ENCODE results near the gene MMP26. TPM values are rescaled to one million over a fixed set of nuclear protein-coding genes. Genes with fewer than 3 reads are reported as not detected.

The MMP26 gene
- total and polyA plus RNA-seq, 10 of the 15 experiments (the other 5 are each of a cell fraction or from before 2014, with no cell fraction given): not detected

GRCh38 chr11:4700436-4700820, 4.2 kb upstream of the MMP26 start:
- no peak for TF ChIP-seq ETV6 (conservative IDR thresholded peaks at IDR 0.05 in 1 of 2, IDR thresholded peaks at IDR 0.05 in 1 of 2; ENCODE audit: borderline replicate concordance in 1 of 2, low read depth in 1 of 2)
- TF ChIP-seq SMAD1 (IDR thresholded peaks at IDR 0.05; ENCODE audit: low read depth, partially characterized antibody): no peak
- TF ChIP-seq BCLAF1 (IDR thresholded peaks at IDR 0.05): no peak
- TF ChIP-seq IKZF2 (IDR thresholded peaks at IDR 0.05): no peak
- no peak for TF ChIP-seq SPI1 (IDR thresholded peaks at IDR 0.05; ENCODE audit: borderline replicate concordance, insufficient read depth, low read depth, low read length)
- TF ChIP-seq TAF1 (IDR thresholded peaks at IDR 0.05; ENCODE audit: borderline replicate concordance, low read depth, low read length): no peak
- TF ChIP-seq POU2F2 (IDR thresholded peaks at IDR 0.05; ENCODE audit: borderline replicate concordance, low read depth, low read length): no peak
- TF ChIP-seq NFXL1 (IDR thresholded peaks at IDR 0.05; ENCODE audit: borderline replicate concordance): no peak
- TF ChIP-seq IKZF1 (conservative IDR thresholded peaks at IDR 0.05): no peak
- TF ChIP-seq HDAC2 (IDR thresholded peaks at IDR 0.05): no peak
- TF ChIP-seq USF1 (IDR thresholded peaks at IDR 0.05; ENCODE audit: borderline replicate concordance, extremely low read length, insufficient read depth, low read depth, low read length): no peak
- TF ChIP-seq HDAC6 (IDR thresholded peaks at IDR 0.05; ENCODE audit: unreplicated experiment): no peak
- TF ChIP-seq DPF2 (IDR thresholded peaks at IDR 0.05): no peak
- FAIRE-seq (no peak), DNase-seq (ENCODE audit: low read depth, low spot score) (no peak), ATAC-seq (no peak)
- ChIA-PET RAD21 (ENCODE audit: unreplicated experiment) (no interaction called here), POLR2A (no interaction called here), CTCF (interaction anchor here (0.6 to 1.1 kb wide), 2 partner anchors 88 to 208 kb away, joined by 3 to 4 read pairs; no protein-coding TSS in a partner anchor), SMC1A (ENCODE audit: uncharacterized antibody, unreplicated experiment) (no interaction called here)
- H4K20me1 ChIP-seq (ENCODE audit: control insufficient read depth, insufficient read depth): no peaks in the 10 kb centered on the region
- no peaks in the 10 kb centered on the region; the same call in none of the 2 replicates for H3K4me1 ChIP-seq (ENCODE audit: control insufficient read depth, insufficient read depth, low read length)
- H2AFZ ChIP-seq (ENCODE audit: control insufficient read depth, low read depth, low read length): no peak overlapping the region
- intact Hi-C loops (cut with micrococcal nuclease; ENCODE audit: unreplicated experiment): loop anchor here (5.0 kb wide), 2 partner anchors 37 to 52 kb away; no protein-coding TSS in a partner anchor
- H3K36me3 ChIP-seq (ENCODE audit: control insufficient read depth in 2 of 2, insufficient read depth in 2 of 2, low read length in 1 of 2): no peaks in the 10 kb centered on the region
- H3K27me3 ChIP-seq (replicated peaks in 1 of 2; ENCODE audit: control insufficient read depth in 2 of 2, insufficient read depth in 2 of 2, low read length in 1 of 2): no peaks in the 10 kb centered on the region; a peak in 1 of 4 replicates
- H3K4me3 ChIP-seq: no peak overlapping the region
- BruUV-seq (replicated peaks): no TSS peak
- H3K9ac ChIP-seq (ENCODE audit: control insufficient read depth, insufficient read depth, low read length): no peak overlapping the region
- H3K9me3 ChIP-seq (replicated peaks; ENCODE audit: control insufficient read depth, insufficient read depth, low read length): no peaks in the 10 kb centered on the region
- no peak overlapping the region for H3K27ac ChIP-seq (ENCODE audit: control insufficient read depth, insufficient read depth)
- H3K4me2 ChIP-seq (ENCODE audit: control insufficient read depth, insufficient read depth): no peak overlapping the region
- WGBS (ENCODE audit: insufficient coverage, insufficient replicate concordance, low lambda C conversion rate, missing lambda C conversion rate): 88% methylated on average over 1 of the region's 1 CpG
- no peaks in the 10 kb centered on the region for H3K79me2 ChIP-seq (ENCODE audit: control insufficient read depth, insufficient read depth, low read length)
- in situ Hi-C loops (cut with MboI): no loop called here
